GM12864 (cell line): ENCODE data around the gene LINGO1.

Experiments used
- DNase-seq: peaks from one replicate; pipeline ENCODE4 v3.0.0-alpha.2; 2011; ENCODE audit warnings: low read depth
- H3K4me3 ChIP-seq: 2 replicates; pipeline ENCODE4 v1.5.1; 2011; ENCODE audit warnings: mild to moderate bottlenecking, low read depth, low read length, control low read depth
- TF ChIP-seq, protein P1 (sequence below): IDR thresholded peaks from 2 replicates; pipeline ENCODE4 v1.5.1; 2011; ENCODE audit warnings: low read depth, mild to moderate bottlenecking, moderate library complexity, low read length, control low read depth, inconsistent platforms; ENCODE audit errors: missing control alignments

LINGO1 gene

DNA sequence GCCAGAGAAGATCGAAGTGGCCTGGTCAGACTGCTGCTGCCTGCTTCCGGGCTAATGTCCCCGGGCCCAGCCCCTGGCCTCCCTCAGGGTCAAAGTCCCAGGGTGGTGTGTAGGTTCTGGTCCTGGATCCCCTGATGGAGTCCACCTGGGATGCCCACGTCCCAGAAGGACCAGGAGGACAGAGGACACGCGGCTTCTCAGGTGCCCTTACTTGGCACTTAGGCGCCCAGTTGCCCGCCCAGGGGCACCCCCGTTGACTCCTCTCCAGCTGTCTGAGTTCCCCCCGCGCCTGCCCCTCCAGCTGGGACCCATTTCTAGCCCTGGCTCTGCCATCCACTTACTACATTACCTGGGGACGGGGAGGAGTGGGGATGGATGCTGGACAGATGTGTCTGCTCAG, 44.6 kb downstream of the LINGO1 start:
- DNase-seq: no peak
- H3K4me3 ChIP-seq: no peak overlapping the region
- TF ChIP-seq, protein P1, sequence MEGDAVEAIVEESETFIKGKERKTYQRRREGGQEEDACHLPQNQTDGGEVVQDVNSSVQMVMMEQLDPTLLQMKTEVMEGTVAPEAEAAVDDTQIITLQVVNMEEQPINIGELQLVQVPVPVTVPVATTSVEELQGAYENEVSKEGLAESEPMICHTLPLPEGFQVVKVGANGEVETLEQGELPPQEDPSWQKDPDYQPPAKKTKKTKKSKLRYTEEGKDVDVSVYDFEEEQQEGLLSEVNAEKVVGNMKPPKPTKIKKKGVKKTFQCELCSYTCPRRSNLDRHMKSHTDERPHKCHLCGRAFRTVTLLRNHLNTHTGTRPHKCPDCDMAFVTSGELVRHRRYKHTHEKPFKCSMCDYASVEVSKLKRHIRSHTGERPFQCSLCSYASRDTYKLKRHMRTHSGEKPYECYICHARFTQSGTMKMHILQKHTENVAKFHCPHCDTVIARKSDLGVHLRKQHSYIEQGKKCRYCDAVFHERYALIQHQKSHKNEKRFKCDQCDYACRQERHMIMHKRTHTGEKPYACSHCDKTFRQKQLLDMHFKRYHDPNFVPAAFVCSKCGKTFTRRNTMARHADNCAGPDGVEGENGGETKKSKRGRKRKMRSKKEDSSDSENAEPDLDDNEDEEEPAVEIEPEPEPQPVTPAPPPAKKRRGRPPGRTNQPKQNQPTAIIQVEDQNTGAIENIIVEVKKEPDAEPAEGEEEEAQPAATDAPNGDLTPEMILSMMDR: no peak

DNA sequence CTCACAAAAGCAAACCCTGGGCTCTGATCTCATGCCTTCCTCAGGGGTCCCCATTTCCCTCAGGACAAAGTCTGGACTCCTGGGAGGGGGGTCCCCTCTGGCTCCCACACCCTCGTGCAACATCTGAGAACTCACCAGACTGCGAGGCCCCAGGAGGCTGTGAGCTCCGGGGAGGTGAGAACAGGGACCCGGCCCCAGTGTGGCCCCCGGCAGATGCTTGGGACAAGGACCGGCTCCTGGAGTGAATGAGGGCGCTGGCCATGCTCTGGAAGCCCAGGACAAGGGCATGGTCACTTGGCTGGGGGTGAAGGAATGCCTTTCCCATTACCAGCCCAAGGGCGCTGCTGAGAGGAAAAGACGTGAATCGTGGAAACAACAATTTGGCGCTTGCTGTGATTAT, 48.0 kb downstream of the LINGO1 start:
- TF ChIP-seq, protein P1: no peak
- no peak overlapping the region for H3K4me3 ChIP-seq

DNA sequence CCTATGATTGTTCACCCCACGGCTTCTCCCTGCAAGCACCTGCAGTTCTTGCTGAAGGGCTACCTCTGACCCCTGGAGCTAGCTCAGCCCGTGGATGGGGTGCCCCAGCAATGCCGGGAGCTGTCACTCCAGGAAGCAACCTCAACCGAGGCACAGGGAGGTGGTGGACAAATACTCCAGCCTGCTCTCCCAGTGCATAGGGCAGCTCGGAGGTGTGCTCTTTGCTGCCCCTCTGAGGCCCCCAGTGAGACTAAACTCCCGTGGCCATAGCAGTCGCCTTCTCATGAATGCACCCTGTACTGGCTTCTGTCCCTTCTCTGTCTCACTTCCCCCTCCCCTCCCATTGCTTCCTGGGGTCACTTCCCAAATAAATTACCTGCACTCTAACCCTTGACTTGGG, 48.5 kb downstream of the LINGO1 start:
- no peak overlapping the region for H3K4me3 ChIP-seq
- DNase-seq: no peak
- TF ChIP-seq, protein P1: peak; percentile 35

More for the DNA sequence above, 48.0 kb downstream of the LINGO1 start:
- no peak for DNase-seq

DNA sequence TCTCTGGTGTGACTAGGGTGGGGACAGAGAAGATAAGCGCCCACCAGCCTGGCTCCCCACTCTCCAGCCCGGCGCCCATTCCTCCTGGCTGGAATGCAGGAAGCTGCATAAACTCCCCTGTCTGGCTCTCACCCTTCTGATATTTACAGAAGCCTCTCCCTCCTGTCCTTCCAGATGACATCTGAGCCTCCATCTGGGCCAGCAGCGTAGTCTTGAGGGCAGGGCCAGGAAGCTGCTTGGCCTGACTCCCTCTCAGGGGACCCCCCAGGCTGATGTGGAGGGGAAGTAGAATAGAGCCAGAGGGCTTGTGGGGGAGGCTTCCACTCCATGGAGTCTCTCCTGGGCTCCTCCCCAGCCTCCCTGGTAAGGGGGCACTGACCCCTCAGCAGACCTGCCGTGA, 49.9 kb downstream of the LINGO1 start:
- H3K4me3 ChIP-seq: no peak overlapping the region
- TF ChIP-seq, protein P1: no peak
- no peak for DNase-seq

DNA sequence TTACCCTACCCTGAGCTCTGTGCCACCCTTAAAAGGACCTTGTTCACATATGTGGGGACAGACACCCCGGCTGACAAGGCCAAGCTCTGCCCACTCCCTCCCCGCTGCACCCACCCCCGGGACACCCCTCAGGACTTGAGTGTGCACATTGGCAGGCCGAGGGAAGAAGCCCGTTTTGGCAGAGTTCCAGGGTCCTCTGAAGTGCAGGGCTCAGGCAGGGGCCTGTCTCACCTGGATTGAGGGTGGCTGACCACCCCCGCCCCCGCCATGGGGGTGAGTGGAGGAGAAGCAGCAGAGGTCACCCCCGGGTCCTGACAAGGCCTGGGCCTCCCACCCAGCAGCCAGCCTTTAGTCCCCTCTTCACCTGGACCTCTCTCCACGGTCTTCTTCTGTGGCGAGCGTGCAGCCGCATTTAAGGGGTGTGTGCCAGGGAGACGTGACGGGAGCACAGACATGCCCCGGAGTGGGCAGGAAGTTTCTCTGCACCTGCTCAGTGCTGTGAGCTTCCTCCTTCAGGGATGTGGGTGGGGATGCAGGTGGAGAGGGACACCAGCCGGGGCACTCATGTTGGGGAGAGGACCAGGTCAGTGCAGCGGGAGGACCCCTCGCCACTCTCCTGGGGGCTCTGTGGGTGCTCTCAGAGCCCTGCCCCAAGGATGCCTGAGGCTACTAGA, 50.7 kb downstream of the LINGO1 start:
- TF ChIP-seq, protein P1: no peak
- no peak for DNase-seq
- H3K4me3 ChIP-seq: no peak overlapping the region

DNA sequence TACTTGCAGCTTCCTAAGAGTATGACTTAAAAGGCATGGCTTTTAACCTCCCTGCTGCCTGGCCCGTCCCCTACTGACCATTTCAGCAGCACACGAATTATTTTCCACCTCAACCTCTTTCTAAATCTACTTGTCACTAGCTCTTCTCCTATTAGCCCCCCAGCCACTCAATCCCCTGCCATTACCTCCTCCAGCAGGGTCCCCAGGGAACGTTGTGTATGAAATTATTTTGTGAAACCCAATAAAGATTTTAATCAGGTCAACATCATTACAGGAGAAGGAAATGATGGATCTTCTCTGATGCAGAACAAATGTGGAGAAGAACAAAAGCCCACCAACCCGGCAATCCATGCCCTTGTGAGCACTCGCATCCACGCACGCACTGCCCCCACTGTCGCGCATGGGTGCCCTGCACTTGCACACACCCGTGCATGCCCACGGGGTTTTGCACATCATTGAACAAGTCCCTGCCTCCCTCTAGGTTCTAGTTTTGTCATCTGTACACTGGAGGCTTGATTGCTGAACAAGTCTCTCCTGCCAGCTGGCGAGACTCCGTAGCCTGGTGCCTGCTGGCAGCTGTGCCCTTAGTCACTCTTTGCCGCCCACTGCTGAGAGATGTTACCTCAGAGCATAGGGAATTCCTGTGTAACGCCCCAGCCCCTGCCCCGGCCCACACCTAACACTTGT, 51.6 kb downstream of the LINGO1 start:
- no peak for DNase-seq
- H3K4me3 ChIP-seq: no peak overlapping the region
- TF ChIP-seq, protein P1: no peak

DNA sequence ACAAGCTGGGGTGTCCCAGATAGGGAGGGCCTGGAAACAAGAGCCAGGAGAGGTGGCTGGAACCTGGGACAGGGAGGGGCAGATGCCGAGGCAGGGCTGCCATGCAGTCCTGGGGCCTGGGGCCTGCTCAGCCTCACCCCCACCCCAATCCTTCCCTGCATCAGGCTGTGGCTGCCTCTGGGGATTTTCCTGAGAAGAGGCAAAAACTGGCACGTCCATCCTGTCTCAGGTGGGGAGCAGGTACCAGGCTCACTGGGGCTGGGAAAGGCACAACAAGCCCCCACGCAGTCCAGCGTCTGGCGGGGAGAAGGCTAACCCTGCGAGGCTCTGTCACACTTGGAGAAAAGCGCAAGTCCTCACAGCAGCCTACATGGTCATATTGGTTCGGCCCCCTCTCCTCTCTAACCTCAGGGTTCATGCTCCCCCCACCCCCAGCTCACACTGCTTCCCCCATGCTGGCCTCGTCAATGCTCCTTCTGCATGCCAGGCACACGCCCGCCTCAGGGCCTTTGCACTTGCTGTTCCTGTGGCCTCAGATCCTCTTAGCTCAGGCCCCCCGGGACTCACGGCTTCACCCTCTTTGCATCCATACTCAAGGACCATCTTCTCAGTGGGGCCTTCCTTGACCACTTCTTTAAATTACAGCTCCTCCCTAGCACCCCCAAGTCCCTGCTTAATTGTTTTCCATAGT, 53.1 kb downstream of the LINGO1 start:
- H3K4me3 ChIP-seq: no peak overlapping the region
- no peak for DNase-seq
- TF ChIP-seq, protein P1: no peak
